ENCODE results near the gene TBC1D24.

TBC1D24 gene

DNA sequence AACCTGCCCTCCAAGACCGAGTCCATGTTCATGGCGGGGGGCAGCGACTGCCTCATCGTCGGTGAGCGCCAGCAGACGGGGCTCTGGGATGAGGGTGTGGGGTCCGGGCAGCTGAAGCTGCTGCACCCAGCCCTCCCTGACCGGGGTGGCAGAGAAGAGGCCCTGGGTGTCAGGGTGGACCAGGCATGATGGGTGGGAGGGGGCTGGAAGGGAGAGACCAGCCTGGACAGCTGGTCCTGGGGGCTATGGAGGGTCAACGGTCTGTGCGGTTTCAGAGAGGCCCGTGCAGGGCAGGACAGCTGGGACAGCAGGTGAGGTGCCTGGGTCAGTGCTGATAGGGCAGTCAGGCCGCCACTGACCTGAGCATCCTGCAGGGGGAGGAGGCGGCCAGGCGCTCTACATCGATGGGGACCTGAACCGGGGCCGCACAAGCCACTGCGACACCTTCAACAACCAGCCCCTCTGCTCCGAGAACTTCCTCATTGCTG is 25.5 kb downstream of the TBC1D24 start:
- no peak for DNase-seq

DNA sequence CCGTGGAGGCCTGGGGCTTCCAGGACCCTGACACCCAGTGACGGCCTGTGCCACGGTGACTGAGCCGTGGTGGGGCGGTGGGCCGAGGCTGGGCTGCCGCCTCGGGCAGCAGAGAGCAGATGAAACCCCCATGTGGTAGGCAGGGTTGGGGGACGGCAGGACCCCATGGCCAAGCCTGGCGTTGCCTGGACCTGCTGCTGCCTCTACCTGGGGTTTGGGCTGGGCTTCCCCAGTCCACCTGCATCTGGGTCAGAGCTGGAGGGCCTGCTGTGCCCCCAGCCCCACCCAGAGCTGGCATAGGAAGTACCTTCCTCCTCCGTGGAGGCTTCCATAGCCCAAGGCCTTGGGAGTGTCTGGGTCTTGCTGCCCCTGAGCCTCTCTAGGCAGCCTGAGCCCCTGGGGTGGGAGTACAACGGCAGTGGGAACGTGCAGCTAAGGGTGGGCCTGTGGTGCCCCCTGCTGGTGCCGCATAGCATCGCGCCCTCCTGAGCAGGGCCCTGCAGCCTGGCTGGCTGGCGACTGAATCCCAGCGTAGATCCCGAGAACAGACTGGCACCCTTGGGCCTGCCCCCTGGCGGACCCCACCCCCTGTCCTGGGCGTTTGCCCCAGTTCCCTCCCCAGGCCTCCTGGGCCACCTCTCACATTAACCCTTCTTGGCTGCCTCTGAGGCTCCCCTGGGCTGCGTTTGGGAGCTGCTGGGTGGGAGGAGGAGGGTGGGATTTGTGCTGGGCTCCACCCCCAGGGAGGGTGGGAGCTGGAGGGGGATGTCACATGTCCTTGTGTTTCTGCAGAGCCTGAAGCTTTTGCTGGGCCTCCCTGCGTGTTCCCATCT is 26.2 kb downstream of the TBC1D24 start:
- peak; percentile 81 for DNase-seq

DNA sequence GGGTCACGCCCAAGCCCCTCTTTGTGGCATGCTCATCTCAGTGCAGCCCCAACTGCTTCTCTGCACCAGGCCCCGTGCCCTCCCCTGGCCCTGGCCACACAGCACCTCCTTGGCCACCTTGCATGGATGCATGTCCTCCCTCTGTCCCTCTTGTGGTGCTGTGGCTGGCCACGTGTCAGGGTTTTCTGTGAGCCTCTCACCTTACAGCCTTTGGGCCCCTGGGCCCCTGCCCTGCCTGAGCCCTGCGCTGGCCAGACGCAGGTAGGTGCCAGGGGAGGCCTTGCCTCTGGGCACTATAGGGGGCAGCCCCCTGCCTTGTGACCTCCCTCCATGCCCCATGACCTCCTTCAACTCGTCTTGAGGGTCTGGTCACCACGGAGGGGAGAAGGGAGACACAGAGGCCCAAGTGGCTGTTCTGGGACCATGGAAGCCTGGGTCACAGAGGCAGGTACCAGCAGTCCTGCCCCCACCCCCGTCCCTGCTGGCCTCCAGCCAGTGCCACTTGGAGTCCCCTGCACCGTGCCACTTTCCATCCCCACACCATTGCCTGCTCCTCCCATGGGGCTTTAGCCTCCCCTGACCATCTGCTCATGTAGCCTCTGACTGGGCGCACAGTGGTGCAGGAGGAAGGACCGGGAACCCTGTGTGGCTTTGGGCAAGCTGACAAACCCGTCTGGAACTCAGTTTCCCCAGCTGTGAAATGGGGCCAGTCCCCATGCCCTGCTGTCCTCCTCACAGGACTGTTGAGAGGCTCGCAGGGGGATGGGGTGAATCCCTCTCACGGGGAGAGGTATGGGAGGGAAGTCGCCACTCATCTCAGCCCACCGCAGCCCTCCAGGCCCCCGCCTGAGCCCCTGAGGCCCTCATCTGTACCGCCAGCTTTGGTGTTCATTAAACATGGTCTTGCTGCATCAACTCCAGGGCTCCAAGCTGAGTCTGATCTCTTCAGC is 27.3 kb downstream of the TBC1D24 start:
- no peak for DNase-seq

DNA sequence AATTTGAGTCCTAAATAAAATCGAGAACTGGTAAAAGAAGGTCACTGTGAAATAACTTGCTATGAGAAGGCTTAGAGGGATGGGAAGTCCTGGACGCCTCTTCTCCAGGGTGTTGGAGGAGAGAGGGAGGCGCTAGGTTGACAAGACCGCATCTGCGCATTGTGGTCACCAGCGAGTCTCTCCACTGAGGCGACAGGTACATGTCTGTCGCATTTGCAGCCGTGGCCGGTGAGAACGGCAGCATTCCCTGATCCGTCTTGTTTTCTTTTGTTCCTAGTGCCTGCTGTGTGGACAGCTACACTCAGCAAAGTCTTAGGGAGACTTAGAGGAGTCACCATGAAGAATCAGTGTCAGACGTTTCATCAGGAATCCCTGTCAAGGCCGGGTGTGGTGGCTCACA is 30.8 kb downstream of the TBC1D24 start:
- no peak for DNase-seq

- no peak for DNase-seq
Observed at GRCh38 chr16:2507052-2507659, 32.2 kb downstream of the TBC1D24 start.

DNA sequence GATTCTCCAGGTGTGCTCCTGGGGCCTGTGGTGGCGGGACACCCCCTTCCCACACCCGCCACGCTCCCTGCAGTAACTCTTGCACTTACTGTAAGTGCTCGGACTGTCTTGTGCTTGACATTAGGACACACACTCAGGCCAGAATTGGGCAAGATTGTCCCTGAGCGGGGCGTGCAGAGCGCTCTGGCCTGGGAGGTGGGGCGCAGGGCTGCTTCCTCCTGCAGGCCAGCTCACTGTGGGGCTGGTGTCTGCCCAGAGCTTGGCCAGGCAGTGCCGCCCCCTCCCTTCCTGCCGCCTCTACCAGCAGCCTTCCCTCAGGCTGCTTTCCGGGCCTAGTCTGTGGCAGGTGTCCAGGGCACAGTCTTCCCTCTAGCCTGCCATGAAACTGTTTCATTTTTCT is 32.7 kb downstream of the TBC1D24 start:
- DNase-seq = no peak

GRCh38 chr16:2508722-2509400 is 33.9 kb downstream of the TBC1D24 start:
- DNase-seq = no peak

DNA sequence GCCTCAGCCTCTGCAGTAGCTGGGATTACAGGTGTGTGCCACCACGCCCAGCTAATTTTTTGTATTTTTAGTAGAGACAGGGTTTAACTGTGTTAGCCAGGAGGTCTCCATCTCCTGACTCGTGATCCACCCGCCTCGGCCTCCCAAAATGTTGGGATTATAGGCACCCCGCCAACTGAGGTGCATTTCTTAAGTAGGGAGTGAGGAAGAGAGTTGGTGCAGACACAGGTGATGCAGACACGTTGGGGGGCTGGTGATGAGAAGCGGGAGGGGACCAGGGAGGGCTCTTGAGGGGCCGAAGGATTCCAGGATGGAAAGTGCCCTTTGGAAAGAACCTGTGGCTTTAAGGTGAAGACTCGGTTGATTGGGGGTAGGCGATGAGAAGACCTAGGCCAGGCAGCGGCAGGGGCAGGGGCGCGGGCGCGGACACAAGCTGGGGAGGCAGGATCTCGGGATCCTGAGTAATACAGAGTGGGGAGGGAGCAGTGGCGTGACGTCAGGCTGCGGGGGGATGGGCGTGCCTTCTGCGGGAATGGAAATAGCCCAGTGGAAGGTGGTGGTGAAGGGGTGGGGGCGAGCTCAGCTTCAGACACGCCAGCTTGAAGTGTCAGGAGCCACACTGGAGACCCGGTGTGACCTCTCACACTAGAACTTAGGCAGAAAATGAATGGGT is 36.3 kb downstream of the TBC1D24 start:
- DNase-seq = no peak

- DNase-seq = no peak
Observed at GRCh38 chr16:2511996-2512734, 37.2 kb downstream of the TBC1D24 start.

GRCh38 chr16:2512735-2513404 is 37.9 kb downstream of the TBC1D24 start:
- no peak for DNase-seq

- peak; percentile 90 for DNase-seq
Observed at GRCh38 chr16:2513405-2514332, 38.7 kb downstream of the TBC1D24 start, which contains the start of gene ATP6V0C. Gene ATP6V0C, plus strand, starts transcription at chr16:2513952. Its CDS starts 152 bp downstream, at chr16:2514104.

DNA sequence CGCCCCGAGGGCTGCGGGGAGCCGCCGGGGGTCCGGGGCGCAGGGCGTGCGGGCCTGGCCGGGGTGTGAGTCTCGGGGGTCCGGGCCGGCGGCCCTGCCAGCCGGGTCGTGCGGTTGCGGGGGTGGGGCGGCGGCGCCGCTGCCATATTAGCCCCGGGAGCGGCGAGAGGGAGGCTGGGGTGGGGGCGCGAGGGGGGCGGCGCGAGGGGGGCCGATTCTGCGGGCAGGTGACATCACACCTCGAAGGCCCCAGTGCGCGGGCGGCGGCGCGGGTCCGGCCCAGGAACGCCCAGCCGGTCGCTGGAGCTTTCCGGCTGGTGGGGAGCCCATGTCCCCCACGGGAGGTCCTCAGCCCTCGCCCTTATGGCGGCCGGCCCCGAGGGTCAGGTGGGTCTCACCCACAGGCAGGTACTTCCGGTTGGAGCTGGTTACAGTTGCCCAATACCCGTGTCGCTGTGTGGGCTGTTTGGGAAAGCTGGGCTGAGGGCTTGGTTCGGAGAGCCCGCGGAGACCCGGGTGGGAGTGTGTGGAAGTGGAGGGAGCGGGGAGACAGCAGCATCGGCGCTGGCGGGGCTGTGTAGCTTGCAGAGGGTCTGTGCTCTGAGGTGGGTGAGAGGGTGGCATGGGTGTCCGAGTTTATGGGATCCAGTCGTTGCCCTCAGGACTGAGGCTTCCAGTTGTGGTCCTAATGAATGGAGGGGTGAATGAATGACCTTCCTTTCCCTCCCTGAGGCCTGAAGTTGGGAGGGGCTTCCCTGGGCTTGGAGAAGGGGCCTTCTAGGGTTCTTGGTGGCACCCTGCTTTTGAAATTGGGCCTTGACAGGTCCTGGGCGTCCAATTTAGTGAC is 39.6 kb downstream of the TBC1D24 start:
- DNase-seq = peak; percentile 42

GRCh38 chr16:2515180-2515851 is 40.4 kb downstream of the TBC1D24 start:
- DNase-seq = no peak

DNA sequence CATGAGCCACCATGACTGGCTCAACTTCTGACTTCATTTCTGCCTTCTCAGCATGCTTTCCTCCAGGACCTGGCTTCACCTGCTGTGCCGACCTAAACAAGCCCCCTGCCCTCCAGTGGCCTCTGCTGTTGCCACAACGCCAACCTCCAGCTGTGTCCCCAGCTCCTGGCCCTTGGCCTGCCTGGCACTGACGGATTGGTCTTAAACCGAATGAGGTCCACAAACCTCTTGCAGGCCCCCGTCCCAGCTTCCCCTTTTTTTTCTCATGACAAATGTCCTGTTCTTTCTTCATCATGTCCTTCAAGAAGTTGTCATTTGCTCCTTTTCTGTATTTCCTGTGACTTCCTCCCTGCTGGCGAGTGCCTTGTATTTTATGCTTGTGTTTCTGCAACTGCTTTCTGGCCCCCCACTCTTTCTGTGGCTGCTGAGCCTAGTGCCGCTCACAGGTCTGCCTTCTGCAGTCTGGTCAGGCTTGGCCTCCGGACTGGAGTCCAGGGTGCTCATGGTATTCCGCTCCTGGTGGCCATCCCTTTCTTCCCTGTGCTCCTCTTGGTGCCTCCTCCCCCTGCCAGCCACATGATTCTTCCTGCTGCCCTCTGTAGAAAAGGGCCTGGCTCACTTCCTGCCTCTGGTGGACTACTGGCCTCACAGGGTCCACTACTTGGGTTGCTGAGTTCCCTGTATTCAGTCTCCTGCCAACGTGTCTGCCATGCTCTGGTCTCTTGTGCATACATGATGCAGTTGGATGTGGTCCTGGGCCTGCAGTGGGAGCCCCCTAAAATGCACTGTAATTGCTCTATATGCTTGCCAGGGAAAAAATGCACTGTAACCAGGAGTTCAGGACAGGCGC is 41.7 kb downstream of the TBC1D24 start:
- DNase-seq = no peak

DNA sequence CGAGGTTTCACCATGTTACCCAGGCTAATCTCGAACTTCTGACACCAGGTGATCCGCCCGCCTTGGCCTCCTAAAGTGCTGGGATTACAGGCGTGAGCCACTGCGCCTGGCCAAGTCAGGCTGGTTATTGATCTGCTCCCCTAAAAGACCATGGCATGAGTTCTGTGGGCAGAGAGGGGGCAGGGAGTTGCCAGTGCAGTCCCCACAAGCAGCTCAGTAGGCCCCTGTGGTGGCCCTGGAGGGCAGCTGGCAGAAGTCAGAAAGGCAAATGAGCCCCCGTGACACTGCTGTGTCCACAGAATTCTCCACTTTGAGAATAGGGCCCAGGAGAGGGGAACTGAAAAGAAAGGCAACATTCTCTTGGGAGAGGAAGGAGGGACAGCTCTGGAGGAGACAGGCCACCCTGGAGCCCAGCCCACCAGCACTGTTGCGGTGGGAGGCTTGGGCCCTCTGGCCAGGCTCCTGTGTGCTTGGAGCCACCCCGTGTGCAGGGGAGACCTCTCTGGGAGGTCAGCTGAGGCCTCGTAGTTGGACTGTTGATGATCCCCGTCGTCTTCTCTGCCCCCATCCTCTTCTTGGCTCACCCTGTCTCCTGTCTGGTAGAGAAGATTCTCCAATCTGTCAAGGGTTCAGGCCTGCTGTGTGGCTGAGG is 43.2 kb downstream of the TBC1D24 start:
- no peak for DNase-seq

Measured in stimulated activated CD4-positive, alpha-beta T cell treated with anti-CD3 and anti-CD28 coated beads, Interleukin-4, amount 100 ng/mL, for 1 hour (primary cell).